NCI-H128 (cell line): ENCODE measurements around the gene GAS2L2.
"Not testable (repeated sequence)": the region's sequence is repeated elsewhere in the genome, so short reads cannot be mapped to it uniquely, and the experiment has no call there.

Experiments used
- DNase-seq: peaks from one replicate; lab custom pipeline; 2025; ENCODE audit not compliant: unreplicated experiment; lab: John Stamatoyannopoulos, UW

Gene GAS2L2

DNA sequence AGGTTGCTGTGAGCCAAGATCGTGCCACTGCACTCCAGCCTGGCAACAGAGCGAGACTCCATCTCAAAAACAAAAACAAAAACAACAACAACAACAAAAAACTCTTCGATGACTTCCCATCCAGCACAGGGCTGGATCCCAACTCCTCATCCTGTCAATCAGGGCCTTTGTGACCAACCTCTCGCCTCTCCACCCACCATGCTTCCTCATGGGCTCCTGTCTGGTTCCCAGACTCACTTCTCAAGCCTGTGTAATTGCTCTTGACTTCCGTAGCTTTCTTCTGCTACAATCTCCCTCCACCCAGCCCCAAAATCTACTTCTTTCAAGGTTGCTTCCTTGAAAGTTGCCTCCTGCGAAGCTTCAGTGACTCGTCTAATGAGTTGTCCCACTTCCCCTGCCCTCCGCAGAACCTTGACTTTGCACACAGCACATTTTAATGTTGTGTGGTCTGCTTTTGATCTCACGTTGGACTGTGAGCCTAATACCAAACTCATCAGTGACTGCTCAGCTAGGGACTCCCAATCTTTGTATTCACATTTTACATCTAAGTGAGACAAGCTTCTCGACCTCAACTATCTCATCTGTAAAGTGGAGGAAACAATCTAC, 22.5 kb downstream of the GAS2L2 start:
- no peak for DNase-seq

GRCh38 chr17:35729405-35729833, 23.6 kb downstream of the GAS2L2 start:
- DNase-seq: no peak

DNA sequence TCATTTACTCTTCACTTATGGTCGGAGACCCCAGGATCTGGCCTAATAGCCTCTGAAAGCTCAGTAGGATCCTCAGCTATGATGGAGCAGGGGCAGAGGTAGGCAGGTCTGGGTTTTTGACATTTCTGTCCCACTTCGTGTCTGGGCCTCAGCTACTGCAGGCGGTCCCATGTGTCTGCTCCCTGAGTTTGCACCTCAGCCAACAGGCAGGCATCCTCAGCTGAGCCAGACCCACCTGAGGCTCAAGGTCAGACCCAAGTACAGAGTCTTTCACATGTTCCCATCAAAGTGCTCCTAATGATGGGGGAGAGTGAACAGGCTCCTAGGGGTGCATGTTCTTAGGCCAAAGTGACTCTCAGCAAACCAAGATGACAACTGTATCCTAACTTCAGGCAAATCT, 24.5 kb downstream of the GAS2L2 start:
- DNase-seq: no peak

- no peak for DNase-seq
Observed at GRCh38 chr17:35727635-35728034, 25.4 kb downstream of the GAS2L2 start.

- no peak for DNase-seq
Observed at GRCh38 chr17:35726953-35727460, 26.0 kb downstream of the GAS2L2 start.

GRCh38 chr17:35726127-35726952, 26.7 kb downstream of the GAS2L2 start:
- no peak for DNase-seq

DNA sequence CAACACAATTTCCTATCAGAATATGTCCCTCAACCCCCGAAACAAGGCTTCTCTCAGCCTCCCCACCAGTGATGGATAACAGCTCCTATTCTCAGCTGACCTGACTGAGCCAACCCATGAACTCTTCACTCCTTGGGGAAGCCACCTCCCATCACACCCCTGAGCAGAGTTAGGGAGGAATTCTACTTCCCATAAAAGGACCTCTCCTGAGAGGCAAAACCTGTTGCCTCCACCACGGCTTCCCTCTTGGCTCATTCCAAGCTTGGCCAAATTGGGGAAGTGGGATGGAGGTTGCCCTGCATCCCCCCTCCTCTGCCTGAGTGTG, 27.3 kb downstream of the GAS2L2 start:
- no peak for DNase-seq

- no peak for DNase-seq
Observed at GRCh38 chr17:35725058-35725457, 28.0 kb downstream of the GAS2L2 start.

GRCh38 chr17:35723735-35724134, 29.3 kb downstream of the GAS2L2 start:
- no peak for DNase-seq

- DNase-seq: no peak
Observed at GRCh38 chr17:35717475-35717874, 35.6 kb downstream of the GAS2L2 start.

GRCh38 chr17:35716897-35717465, 36.1 kb downstream of the GAS2L2 start:
- DNase-seq: no peak

GRCh38 chr17:35716173-35716572, 36.9 kb downstream of the GAS2L2 start:
- DNase-seq: no peak

- no peak for DNase-seq
Observed at GRCh38 chr17:35715416-35715815, 37.6 kb downstream of the GAS2L2 start.

- no peak for DNase-seq
Observed at GRCh38 chr17:35714988-35715387, 38.1 kb downstream of the GAS2L2 start.

- no peak for DNase-seq
Observed at GRCh38 chr17:35713069-35713728, 39.8 kb downstream of the GAS2L2 start.

DNA sequence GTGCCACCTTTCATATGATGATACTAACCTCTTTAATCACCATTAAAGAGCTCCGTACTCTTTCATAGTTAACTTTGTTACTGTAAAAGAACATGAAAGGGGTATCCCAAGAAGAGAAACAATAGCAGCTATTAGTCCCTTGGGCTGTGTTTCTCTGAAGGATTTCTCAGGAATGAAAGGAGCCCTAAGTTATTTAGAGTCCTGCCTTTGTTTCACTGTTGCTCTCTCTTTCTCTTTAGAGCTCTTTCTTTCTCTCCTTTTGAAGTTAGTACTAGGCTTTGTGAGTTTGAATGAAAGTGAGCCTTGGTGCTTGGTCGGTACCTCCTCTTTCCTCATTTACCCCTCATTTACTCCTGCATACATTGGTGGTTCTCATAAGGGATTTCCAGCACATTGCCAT, 42.1 kb downstream of the GAS2L2 start:
- DNase-seq: no peak

DNA sequence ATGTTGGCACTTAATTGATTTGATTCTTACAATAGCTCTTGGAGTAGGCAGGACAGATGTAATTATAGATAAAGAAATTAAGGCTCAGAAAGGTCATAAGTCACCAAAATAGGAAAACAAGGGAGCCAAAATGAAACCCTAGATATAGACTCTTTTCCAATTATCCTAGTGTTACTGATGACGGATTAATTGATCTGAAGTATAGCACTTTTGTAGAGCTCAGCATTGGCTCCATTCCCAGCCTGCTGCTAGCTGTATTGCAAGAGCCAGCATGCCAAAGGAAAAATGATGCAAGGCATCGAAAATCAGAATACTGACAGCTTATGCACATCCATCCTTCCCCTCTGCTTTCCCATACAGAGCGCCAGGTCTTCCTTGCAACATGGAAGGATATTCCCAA, 43.2 kb downstream of the GAS2L2 start:
- DNase-seq: no peak

GRCh38 chr17:35708951-35709350, 44.1 kb downstream of the GAS2L2 start:
- DNase-seq: no peak

DNA sequence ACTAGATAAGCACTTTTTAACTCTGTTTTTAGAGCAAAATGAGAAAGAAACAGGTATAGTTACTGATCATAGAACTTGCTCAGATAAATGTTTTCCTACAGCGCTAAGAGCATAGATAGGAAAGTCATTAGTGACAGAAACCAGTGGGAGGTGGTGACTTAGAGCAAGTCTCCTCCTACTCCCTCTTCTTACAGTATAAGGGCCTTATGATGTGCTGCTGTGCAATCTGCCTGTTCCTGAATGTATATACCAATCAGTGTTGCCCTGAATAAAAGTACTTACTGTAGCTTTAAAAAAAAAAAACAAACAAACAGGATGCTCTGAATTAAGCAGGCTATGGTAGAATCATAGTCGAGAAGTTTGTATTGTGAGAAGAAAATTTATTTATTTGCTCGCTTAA, 44.9 kb downstream of the GAS2L2 start:
- no peak for DNase-seq

DNA sequence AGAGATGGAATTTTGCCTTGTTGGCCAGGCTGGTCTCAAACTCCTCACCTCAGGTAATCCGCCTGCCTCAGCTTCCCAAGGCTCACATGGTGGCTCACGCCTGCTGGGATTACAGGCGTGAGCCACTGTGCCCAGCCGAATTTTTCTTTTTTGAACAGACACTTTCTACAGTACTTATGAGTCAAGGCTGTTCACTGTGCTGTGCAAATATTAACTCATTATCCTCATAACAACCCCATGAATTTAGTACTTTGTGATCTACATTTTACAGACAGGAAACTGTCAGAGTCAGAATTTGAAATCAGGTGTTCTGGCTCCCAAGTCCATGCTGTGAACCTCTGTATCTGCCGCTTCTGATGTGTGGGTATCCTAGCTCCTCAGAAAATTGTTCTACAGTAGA, 47.3 kb downstream of the GAS2L2 start:
- no peak for DNase-seq

DNA sequence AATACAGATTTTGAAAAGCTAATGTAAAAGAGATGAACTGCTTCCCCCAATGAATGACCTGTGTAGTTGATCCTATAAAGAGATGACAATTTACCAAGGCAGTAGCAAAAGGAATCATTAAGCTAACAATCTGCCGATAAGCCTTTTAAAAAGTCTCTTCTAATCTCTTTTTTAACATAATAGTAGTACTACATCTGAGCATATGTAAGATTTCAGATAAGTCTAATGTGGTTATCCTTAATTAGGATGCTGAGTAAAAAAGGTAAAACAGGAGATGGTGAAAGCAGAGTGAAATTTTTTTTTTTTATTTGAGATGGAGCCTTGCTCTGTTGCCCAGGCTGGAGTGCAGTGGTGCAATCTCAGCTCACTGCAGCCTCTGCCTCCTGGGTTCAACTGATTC, 47.8 kb downstream of the GAS2L2 start:
- no peak for DNase-seq

GRCh38 chr17:35703308-35703707, 49.7 kb downstream of the GAS2L2 start:
- not testable (repeated sequence) for DNase-seq
